IMR-90 (cell line): ENCODE results near the gene NANOS3. TPM values are rescaled to one million over a fixed set of nuclear protein-coding genes. Genes with fewer than 3 reads are reported as not detected.

Experiments used
- POLR2A ChIP-seq: IDR thresholded peaks from 2 replicates; pipeline ENCODE4 v1.6.1; 2012; ENCODE audit warnings: mild to moderate bottlenecking, low read depth, low read length
- RCOR1 ChIP-seq: IDR thresholded peaks from 2 replicates; pipeline ENCODE4 v1.6.1; 2012; ENCODE audit warnings: mild to moderate bottlenecking, low read length, improper control_type of control experiment; ENCODE audit not compliant: insufficient replicate concordance
- RFX5 ChIP-seq: IDR thresholded peaks from 2 replicates; pipeline ENCODE4 v1.8.0; 2012; ENCODE audit warnings: low read depth, mild to moderate bottlenecking, low read length, moderate library complexity
- polyA plus RNA-seq, 3 experiments: library from polyadenylated mRNA; depleted of rRNA; stranded (reverse); fragments of >200 nt; gene quantifications; 2 replicates each; pipeline ENCODE4 v1.2.3, GENCODE V29; 2012; ENCODE audit warnings: low replicate concordance in 1 of 3
- total RNA-seq: library from RNA; depleted of rRNA; stranded (reverse); fragments of >200 nt; gene quantifications from 2 replicates; pipeline ENCODE4 v1.2.3, GENCODE V29; 2012

Gene NANOS3
- total and polyA plus RNA-seq, 2 of the 4 experiments (the other 2 are of a cell fraction), result 0.63 TPM; not detected in 1

DNA sequence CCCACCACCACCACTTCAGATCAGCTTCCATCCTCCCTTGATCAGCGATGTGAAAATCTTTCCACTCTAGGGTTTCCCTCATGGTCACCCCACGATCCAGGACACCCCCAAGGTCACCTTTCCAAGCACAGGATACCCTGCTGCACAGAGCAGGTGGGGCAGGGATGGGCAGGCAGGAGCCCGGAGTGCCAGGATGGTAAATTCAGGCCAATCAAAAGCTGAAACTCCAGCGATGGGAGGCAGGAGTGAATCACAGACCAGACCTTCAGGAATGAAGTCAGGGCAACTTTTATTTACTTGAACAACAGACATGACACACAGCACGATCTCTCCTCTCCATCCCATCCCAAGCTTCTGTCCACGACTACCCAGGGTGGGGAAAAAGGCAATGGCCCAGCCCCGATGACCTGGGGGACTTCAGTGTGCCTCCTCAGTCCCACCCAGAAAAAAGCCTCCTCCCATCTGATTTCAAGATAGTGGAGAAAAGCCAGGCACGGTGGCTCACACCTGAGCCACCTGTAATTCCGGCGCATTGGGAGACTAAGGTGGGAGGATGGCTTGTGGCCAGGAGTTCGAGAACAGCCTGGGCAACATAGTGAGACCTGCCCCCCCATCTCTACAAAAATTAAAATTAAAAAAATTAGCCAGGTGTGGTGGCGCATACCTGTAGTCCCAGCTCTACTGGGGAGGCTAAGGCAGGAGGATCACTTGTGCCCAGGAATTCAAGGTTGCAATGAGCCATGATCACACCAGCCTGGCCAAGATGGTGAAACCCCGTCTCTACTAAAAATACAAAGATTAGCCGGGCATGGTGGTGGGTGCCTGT is 42.5 kb upstream of the NANOS3 start (continued):
- TF ChIP-seq POLR2A, result no peak; the same call in 1 of the 2 replicates
- no peak for TF ChIP-seq RFX5
- TF ChIP-seq RCOR1, result no peak
